GM21786 (cell line): ENCODE results near the gene RDM1.
"Not testable (repeated sequence)": the region's sequence is repeated elsewhere in the genome, so short reads cannot be mapped to it uniquely, and the experiment has no call there.

ENCODE experiments used
- ATAC-seq: cut with Tn5 transposase; IDR thresholded peaks from one replicate; pipeline ENCODE4 v1.9.1; 2021; ENCODE audit not compliant: unreplicated experiment

The RDM1 gene, protein sequence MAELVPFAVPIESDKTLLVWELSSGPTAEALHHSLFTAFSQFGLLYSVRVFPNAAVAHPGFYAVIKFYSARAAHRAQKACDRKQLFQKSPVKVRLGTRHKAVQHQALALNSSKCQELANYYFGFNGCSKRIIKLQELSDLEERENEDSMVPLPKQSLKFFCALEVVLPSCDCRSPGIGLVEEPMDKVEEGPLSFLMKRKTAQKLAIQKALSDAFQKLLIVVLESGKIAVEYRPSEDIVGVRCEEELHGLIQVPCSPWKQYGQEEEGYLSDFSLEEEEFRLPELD

DNA sequence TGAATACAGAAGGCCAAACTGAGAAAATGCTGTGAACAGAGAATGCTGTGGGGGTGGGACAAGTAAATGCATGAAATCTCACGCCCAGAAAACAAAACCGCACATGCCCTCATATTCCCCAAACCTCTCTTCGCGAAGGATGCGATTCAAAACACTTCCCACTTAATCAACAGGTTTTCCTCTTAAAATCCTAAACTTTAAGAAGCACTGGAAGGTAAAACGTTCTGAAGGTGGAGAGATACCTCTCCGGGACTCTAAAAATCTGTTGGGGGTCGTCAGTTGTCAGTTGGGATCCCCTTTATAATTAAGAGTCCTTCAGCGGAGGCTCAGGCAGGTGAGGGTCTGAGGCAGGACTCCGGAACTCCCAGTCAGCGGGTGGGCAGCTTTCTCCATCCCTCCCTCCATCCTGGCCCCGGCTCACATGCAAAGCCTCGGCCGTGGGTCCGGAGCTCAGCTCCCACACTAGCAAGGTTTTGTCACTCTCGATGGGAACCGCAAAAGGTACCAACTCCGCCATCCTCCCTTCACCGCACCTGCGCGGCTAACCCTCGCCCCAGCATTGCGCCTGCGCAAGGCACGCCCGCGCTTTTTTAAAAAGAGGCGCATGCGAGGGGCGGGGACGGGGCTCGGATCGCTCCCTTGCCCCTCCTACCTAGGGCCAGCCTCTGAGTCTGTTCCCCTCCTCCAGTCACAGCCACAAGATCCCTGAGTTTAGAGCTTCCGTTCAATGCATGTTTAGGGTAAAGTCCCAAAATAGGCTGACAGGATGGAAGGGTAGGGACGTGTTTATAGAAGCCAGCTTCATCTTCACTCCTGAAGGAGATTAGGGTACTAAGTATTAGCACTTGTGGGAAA lies at the start of gene RDM1:
Gene RDM1, minus strand, starts transcription at position 563 of the 855 bp plus-strand sequence. Its CDS starts 46 bp downstream, at position 517.
- no peak for ATAC-seq

DNA sequence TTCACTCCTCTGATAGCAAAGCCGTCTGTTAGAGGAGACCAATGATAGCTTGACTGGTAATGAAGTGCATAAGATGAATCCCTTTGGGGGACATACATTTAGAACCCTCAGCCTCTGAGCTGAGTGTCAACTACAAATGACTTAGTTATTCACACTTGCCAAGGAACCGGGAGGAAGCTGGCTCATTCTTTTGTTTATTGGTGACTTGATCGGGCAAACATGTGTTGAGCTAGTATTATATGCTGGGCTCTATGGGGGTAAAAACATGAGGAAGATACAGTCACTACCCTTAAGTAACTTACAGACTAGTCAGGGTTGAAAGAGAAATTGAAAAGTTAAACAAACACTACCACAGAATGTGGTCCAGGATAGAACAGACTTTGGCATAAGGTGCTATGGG lies 47.8 kb upstream of the RDM1 start:
- ATAC-seq: no peak

DNA sequence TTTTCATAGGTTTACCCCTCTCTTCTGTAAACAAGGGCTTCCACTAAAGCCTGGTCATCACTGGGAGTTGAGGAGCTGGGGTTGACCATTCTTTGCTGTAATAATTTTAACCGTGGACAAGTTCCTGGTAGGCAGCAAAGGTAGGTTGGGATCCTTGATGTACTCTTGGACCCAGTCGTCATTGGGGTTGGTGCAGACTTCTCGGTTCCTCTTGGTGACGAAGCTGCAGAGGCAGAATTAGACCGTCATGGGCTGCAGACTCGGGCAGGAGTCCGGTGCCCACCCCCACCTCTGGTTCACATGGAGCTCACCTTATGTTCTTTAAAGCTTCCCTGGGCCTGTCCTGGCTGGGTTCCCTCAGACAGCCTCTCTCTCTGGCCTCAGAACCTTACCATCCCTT lies 46.9 kb upstream of the RDM1 start:
- ATAC-seq: no peak

DNA sequence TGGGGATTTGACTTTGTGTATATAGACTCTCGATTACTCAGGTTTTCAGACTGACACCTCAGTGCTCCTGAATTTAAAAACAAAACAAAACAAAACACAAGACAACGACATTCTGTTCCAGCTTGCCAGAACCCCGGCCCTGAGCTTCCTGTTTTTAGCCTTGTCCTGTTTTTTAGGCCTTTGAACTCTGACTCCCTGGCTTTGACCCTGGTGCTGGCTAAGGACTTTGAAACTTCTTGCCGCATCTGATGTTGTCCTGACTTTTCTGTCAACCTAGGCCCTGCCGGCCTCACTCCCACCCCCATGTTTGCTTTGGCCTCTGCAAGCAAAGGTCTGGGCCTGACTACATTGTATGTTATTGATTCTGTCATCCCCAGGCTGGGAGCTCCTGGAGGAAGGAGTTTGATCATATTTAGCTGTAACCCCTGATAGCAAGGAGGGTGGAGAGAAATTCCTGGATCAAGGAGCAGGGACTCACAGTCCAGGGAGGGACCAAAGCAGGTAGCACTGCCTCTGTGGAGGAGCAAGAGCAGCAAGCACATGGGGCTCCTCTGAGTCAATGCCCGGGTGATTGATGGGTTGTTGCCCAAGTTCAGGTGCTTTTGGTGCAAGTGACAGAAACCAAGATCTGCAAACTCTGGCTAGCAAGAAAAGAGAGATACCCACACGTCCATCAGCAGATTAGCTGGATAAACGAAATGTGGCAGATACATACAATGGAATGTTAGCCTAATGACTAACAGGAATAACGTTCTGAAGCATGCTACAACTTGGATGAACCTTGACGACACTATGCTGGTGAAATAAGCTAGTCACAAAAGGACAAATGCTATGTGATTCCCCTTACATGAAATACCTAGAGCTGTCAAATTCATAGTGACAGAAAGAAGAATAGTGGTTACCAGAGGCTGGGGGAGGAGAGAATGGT lies 43.0 kb upstream of the RDM1 start:
- no peak for ATAC-seq

DNA sequence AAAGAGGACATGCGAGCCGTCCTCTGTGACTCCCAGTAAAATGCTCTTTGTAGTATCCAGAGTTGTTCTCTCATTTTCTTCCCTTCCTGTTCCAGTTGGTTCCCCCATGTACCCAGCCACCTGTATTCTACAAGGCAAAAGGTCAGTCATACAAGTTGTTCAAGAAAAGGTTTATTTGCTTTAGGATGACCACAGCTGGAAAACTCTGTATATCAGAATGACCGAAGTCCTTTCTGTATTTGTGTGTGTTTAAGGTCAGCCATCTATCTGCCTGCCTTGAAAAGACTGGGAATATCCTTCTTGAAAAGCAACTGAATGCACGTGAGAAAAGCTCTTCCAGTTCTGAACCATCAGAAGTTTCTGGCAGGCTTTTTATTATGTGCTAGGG lies 42.4 kb upstream of the RDM1 start:
- ATAC-seq: no peak

DNA sequence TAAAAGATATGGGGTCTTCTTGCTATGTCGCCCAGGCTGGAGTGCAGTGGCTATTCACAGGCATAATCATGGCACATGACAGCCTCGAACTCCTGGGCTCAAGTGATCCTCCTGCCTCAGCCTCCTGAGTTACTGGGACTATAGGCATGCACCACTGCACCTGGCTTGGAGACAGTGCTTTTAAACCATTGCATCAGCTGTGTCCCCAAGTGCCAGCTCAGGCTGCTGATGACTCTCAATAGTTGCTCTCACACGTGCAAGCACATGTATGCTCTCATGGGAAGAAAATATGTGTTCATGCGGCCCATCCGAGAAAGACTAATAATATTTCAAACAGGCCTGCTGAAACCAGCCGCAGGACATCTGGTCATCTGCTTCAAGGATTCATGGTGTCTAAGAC lies 42.0 kb upstream of the RDM1 start:
- ATAC-seq: no peak

DNA sequence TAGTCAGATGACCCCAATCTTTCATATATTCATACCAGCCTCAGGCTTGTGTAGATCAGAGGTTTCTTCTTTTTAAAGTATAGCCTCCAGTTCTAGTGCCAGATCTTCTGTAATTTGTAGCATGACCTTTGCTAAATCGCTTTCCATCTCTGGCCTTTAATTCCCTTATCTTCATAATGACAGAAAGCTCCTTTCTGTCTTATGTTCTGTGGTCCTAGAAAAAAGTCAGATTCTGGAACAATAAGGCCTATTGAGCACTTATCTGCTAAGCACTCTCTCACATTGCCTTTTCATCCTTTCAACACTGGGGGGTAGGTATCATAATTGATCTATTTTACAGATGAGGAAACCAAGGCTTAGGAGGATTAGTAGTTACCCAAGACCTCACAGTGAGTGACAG lies 41.5 kb upstream of the RDM1 start:
- no peak for ATAC-seq

DNA sequence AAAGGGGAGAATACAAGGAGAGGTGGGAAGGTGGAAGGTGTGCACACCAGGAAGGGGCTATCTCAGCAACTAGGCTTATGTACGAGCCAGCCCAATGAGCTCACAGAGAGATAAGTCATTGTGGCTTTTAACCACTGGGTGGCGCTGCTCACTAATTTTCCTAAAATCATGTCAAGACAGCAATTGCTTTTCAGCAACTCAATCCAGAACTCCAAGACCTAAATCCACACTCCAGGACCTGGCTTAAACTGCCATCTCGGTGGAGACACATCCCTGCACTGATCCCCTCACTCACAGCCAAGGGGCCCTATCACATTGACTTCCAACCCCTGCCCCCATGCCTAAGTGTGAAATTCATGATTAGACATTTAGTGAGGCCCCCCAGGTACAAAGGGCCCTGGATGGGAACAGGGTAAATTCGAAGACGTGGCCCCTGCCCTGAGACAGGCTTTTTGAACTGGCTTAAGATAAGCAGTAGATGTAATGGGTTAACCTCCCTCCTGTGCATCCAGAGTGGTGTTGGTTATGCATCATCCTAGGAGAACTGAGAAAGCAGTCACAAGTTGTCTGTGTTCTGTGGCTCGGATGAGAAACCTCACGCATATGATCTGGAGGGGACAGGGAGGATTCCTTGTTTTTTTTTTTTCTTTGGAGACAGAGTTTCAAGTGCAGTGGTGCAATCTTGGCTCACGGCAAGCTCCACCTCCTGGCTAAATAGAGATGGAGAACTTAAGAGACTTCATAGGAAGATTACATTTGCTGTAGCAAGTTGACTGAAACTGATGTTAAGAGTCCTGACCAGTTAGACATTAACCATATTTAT lies 39.2 kb upstream of the RDM1 start:
- no peak for ATAC-seq

DNA sequence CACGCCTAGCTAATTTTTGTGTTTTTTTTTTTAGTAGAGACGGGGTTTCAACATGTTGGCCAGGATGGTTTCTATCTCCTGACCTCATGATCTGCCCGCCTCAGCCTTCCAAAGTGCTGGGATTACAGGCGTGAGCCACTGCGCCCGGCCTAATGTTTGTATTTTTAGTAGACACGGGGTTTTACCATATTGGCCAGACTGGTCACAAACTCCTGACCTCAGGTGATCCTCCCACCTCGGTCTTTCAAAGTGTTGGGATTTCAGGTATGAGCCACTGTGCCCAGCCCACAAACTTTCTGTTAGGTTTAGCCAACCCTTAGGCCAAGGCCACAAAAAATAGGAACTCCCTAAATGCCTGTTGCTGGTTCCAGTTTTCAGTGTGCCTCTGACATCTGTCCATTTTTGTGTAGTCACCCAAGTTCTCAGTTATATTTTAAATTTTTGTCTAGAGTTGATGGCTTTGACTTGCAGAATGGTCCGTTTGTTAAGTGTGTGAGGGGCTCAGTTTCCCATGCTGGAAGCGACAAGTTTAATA lies 38.0 kb upstream of the RDM1 start:
- no peak for ATAC-seq

DNA sequence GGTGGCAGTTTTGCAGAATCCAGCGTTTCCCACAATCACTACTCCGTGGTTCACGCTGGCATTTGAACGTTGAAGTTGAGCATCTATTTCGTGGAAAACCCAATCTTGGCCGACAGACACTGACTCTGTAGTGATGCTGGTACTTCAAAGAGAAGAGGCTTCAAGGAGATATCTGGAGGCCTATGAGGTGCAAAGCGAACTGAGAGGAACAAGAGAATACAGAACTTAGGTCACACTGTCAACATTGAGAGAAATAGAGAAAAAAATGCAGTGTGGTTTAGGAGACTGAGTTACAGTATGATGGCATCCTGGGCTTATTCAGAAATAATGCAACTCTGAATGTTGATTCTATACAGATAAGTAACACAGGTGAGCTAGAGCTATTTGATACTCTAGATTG lies 34.7 kb upstream of the RDM1 start:
- no peak for ATAC-seq

DNA sequence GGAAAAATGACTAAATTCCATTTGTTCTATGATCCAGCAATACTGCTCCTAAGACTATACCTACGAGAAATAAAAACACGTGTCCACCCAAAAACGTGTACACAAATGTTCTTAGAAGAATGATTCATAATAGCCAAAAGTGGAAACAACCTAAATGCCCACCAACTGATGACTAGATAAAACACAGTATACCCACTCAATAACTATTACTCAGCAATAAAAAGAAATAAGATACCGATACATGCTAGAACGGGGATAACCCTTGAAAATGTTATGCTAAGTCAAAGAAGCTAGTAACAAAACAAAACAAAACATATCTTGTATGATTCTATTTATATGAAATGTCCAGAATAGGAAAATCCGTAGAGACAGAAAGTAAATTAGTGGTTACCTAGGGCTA lies 33.1 kb upstream of the RDM1 start:
- ATAC-seq: no peak

DNA sequence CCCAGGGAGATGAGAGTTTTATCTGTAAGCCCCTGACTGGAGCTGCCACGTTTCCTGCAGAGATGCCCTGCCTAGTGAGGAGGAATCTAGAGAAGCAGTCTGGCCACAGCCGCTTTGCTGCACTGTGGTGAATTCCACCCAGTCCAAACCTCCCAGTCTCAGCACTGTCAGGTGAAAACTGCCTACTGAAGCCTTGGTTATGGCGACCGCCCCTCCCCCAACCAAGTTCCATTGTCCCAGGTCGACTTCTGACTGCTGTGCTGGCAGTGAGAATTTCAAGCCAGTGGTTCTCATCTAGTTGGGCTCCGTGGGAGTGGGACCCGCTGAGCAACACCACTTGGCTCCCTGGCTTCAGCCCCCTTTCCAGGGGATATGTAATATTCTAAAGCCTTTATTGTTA lies 23.1 kb upstream of the RDM1 start:
- no peak for ATAC-seq

DNA sequence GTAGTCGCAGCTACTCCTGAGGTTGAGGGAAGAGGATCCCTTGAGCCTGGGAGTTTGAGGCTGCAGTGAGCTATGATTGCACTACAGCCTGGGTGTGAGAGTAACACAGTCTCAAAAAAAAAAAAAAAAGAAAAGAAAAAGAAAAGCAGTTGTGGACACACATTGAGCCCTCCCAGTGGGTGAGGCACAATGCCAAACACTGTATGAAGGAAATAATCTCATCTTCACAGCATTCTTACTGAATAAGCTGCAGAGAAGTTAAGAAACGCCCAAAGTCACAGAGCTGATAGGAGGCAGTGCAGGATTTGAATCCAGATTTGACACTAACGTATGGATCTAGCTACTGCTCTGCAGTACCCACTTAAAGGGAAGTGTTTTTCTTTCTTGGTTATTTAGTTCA lies 18.8 kb upstream of the RDM1 start:
- no peak for ATAC-seq

DNA sequence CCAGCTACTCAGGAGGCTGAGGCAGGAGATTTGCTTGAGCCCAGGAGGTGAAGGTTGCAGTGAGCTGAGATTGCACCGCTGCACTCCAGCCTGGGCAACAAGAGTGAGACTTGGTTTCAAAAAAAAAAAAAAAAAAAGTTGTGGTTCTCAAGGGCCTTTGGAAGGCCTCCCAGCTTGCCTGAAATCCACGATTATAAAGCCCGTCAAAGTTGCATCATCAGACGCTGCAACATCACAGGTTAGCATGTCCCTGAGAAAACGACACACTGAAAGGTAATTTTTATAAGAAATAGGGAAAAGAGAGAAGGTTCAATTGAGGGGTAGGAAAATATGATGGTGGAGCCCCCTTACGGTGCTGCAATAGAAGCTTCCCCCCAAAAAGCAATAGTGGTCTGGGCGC lies 17.5 kb upstream of the RDM1 start:
- ATAC-seq: no peak

DNA sequence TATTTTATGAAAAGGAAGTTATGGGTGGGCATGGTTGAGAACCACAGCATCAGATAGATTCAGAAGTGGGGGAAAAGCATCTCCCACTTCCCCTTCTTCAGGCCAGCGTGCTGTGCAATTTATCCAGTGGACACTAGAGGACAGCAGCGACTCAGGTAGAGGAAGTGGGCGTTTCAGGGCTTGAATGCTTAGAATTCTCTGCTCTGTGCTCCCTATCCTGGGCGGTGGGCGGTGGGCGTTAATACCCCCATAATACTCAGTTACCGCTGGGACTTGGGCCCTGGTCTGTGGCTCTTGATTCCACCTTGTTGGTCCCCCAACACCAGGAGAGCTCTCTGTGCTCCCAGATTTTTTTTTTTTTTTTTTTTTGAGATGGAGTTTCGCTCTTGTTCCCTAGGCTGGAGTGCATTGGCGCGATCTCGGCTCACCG lies 16.6 kb upstream of the RDM1 start:
- no peak for ATAC-seq

DNA sequence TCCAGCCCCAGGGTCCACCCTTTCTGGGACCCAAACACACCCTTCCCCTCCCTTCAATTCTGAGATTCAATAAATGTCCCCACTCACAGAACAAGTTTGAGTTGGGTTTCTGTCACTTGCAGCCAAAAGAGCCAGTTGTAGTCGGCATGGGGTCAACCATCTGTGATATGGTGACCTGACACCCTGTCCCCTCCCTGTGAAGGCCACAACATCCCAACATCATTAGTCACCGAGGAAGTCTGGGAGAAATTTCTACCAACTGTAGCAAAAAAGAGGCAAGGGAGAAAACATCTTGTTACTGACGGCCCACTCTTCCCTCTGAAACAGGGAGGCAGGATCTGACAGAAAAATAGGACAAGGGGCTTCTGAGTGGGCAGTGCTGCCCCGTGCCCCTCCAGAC lies 13.6 kb upstream of the RDM1 start:
- ATAC-seq: no peak

DNA sequence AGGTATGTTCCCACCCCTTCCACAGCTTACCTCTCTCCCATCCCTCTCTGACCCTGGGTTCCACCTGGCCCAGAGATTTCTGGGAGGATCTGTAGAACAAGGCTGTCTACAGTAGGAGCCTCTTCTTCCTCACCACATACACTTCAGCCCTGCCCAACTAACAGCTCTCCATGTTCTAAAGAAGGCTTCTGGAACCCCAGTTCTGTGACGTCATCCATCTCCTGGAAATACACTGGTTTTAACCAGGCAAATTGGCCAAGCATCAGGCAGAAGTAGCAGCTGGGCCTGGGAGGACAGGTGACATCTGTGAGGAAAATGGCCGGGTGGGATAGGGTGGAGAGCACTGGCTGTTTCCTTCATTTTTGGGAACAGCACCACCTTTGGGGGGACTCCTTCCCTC lies 13.0 kb upstream of the RDM1 start, which contains the start of gene LYZL6:
Gene LYZL6, minus strand, starts transcription at position 177 of the 400 bp plus-strand sequence. CDS start 4,357 bp downstream, outside the sequence.
- ATAC-seq: no peak

DNA sequence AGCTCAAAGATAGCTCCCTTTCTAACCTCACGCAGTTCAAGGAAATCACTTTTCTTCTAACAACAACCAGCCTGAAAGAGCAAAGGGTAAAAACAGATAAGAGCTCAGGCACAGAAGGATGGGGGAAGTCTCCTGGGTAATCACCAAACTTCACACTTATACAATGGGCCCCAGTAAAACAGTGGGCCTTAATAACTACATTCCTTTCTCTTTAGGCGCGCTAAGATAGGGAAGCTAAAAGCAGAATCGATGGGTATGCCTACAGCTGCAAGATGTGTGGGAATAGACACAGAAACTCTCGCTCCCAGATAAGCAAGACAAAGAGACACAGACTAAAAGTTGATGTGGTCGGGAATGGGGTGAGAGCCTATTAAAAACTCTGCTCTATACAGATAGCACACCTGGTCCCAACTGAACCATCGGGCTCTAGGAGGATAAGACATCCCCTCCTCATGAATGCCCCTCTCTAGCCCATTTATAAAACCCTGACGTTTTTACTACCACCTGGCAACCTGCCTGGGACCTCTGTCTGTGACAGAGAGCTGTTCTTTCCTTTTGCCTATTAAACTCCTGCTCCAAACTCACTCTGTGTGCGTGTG lies 12.1 kb upstream of the RDM1 start:
- ATAC-seq: no peak

DNA sequence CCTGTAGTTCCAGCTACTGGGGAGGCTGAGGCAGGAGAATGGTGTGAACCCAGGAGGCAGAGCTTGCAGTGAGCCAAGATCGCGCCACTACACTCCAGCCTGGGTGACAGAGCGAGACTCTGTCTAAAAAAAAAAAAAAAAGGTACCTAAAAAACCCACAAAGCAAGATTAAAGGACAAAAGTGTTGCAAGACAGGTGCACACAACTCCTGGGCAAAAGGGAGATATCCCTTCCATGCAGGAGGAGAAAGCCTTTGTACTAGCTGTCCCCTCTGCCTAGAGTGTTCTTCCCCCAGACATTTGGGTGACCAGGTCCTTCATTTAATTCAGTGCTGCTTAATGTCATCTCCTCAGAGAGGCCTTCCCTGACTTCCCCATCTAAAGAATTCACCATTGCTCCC lies 7.9 kb upstream of the RDM1 start:
- ATAC-seq: not testable (repeated sequence)

DNA sequence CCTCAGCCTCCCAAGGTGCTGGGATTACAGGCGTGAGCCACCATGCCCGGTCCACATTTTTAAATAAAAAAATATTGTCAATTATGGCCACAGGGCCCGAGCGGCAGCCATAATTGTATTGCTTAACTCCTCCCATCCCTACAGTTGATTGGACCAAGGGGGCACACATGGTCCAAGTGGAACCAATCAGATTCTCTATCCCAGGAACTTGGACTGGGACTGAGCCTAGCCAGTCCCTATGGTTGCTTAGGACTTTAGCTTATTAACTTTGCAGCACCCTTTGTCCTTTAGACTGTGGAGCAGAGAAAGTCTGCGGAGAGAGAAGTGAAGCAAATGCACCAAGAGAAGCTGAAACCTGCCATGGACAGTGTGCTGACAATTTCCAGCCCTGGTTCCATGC lies 5.5 kb upstream of the RDM1 start:
- no peak for ATAC-seq
